ENCODE measurements around the gene TTLL12. TPM values are rescaled to one million over a fixed set of nuclear protein-coding genes. Genes with fewer than 3 reads are reported as not detected.
A peak's percentile ranks its signal among the peaks of the same experiment; 100 is the strongest.

TTLL12 gene
- total RNA-seq, 1 donor from 2014 or later: 53.7 TPM

- peaks cover 45% of the 10 kb centered on the region for H3K36me3 ChIP-seq (ENCODE audit: control insufficient read depth, insufficient read depth, low read length)
- H3K27me3 ChIP-seq (ENCODE audit: control insufficient read depth, insufficient read depth, low read length): no peaks in the 10 kb centered on the region
- no peak for TF ChIP-seq CTCF (IDR thresholded peaks at IDR 0.05; ENCODE audit: insufficient read depth, low read length, severe bottlenecking)
- no peak for DNase-seq (ENCODE audit: low read depth)
- no peak overlapping the region for H3K4me3 ChIP-seq (ENCODE audit: low read depth, low read length)
- no peak for FAIRE-seq
Observed at GRCh38 chr22:43179911-43180195, 7.1 kb downstream of the TTLL12 start.

- peaks cover 50% of the 10 kb centered on the region for H3K36me3 ChIP-seq (ENCODE audit: control insufficient read depth, insufficient read depth, low read length)
- no peak overlapping the region for H3K4me3 ChIP-seq (ENCODE audit: low read depth, low read length)
- DNase-seq (ENCODE audit: low read depth) (no peak), FAIRE-seq (no peak)
- no peaks in the 10 kb centered on the region for H3K27me3 ChIP-seq (ENCODE audit: control insufficient read depth, insufficient read depth, low read length)
- TF ChIP-seq CTCF (IDR thresholded peaks at IDR 0.05; ENCODE audit: insufficient read depth, low read length, severe bottlenecking): no peak
Observed at GRCh38 chr22:43179146-43179910, 7.6 kb downstream of the TTLL12 start.

- FAIRE-seq (no peak), DNase-seq (ENCODE audit: low read depth) (no peak)
- peaks cover 59% of the 10 kb centered on the region for H3K36me3 ChIP-seq (ENCODE audit: control insufficient read depth, insufficient read depth, low read length)
- H3K27me3 ChIP-seq (ENCODE audit: control insufficient read depth, insufficient read depth, low read length): no peaks in the 10 kb centered on the region
- TF ChIP-seq CTCF (IDR thresholded peaks at IDR 0.05; ENCODE audit: insufficient read depth, low read length, severe bottlenecking): no peak
- H3K4me3 ChIP-seq (ENCODE audit: low read depth, low read length): no peak overlapping the region
Observed at GRCh38 chr22:43177479-43177878, 9.5 kb downstream of the TTLL12 start.

GRCh38 chr22:43176090-43176489 is 10.8 kb downstream of the TTLL12 start:
- no peak for TF ChIP-seq CTCF (IDR thresholded peaks at IDR 0.05; ENCODE audit: insufficient read depth, low read length, severe bottlenecking)
- peaks cover 60% of the 10 kb centered on the region for H3K36me3 ChIP-seq (ENCODE audit: control insufficient read depth, insufficient read depth, low read length)
- H3K27me3 ChIP-seq (ENCODE audit: control insufficient read depth, insufficient read depth, low read length): no peaks in the 10 kb centered on the region
- no peak overlapping the region for H3K4me3 ChIP-seq (ENCODE audit: low read depth, low read length)
- DNase-seq (ENCODE audit: low read depth): no peak
- no peak for FAIRE-seq

- Histone ChIP-seq H3K27me3 (ENCODE audit: control insufficient read depth, insufficient read depth, low read length) (no peaks in the 10 kb centered on the region), H3K36me3 (ENCODE audit: control insufficient read depth, insufficient read depth, low read length) (peaks cover 59% of the 10 kb centered on the region), H3K4me3 (ENCODE audit: low read depth, low read length) (no peak overlapping the region)
- FAIRE-seq (no peak), DNase-seq (ENCODE audit: low read depth) (no peak)
- TF ChIP-seq CTCF (IDR thresholded peaks at IDR 0.05; ENCODE audit: insufficient read depth, low read length, severe bottlenecking): peak; percentile 26
Observed at GRCh38 chr22:43174941-43175531, 11.9 kb downstream of the TTLL12 start.

Data from bronchial epithelial cell (primary cell).